Duodenal mucosa (tissue), 2 donors: ENCODE measurements around the gene CCDC9B.

Experiments used
- H3K27ac ChIP-seq: one replicate; pipeline ENCODE4 v1.7.0; 2013; ENCODE audit warnings: low read depth, low read length
- H3K27me3 ChIP-seq, 2 donors: one replicate each; pipeline ENCODE4 v1.7.0; 2013; ENCODE audit warnings: low read length in 2 of 2, control low read depth in 1 of 2; ENCODE audit not compliant: insufficient read depth in 2 of 2, control insufficient read depth in 1 of 2
- H3K36me3 ChIP-seq, 2 donors: one replicate each; pipeline ENCODE4 v1.7.0; 2013; ENCODE audit warnings: low read length in 2 of 2, control low read depth in 1 of 2; ENCODE audit not compliant: insufficient read depth in 2 of 2, control insufficient read depth in 1 of 2
- H3K4me1 ChIP-seq, 2 donors: one replicate each; pipeline ENCODE4 v1.7.0; 2013; ENCODE audit warnings: low read length in 2 of 2, control low read depth in 1 of 2; ENCODE audit not compliant: insufficient read depth in 2 of 2, control insufficient read depth in 1 of 2
- H3K4me3 ChIP-seq, 2 donors: one replicate each; pipeline ENCODE4 v1.7.0; 2013; ENCODE audit warnings: low read length in 2 of 2, low read depth in 1 of 2
- H3K9ac ChIP-seq, 2 donors: one replicate each; pipeline ENCODE4 v1.7.0; 2013; ENCODE audit warnings: low read length in 2 of 2, low read depth in 1 of 2
- H3K9me3 ChIP-seq, 2 donors: one replicate each; pipeline ENCODE4 v1.7.0; 2013; ENCODE audit warnings: low read length in 2 of 2, control low read depth in 1 of 2; ENCODE audit not compliant: control insufficient read depth in 1 of 2

Gene CCDC9B

GRCh38 chr15:40365016-40365415 lies 24.3 kb upstream of the CCDC9B start:
- H3K27me3 ChIP-seq: no peaks in the 10 kb centered on the region
- no peak overlapping the region for H3K9ac ChIP-seq
- H3K4me3 ChIP-seq: no peak overlapping the region
- H3K27ac ChIP-seq: no peak overlapping the region
- H3K4me1 ChIP-seq: peaks cover 10 to 17% of the 10 kb centered on the region in 2 donors
- no peaks in the 10 kb centered on the region for H3K9me3 ChIP-seq
- H3K36me3 ChIP-seq: no peaks in the 10 kb centered on the region

DNA sequence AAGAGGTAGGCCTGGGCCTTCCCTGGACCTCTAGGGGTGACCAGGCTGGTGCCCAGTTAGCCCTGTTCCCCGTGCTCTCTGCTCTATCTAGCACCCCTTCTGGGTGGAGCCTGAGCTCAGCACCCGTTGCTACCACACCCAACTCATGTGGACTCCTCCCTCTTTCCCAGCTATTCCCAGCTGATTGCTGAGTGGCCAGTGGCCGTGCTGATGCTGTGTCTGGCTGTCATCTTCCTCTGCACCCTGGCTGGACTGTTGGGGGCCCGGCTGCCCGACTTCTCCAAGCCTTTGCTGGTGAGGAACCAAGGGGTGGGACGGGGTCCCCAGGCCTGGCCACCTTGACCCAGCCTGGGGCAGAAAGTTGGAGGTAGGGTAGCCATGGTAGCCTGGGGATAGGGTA lies 23.5 kb upstream of the CCDC9B start:
- no peaks in the 10 kb centered on the region for H3K36me3 ChIP-seq
- H3K9me3 ChIP-seq: no peaks in the 10 kb centered on the region
- no peak overlapping the region for H3K27ac ChIP-seq
- no peak overlapping the region for H3K9ac ChIP-seq
- H3K27me3 ChIP-seq: no peaks in the 10 kb centered on the region
- no peak overlapping the region for H3K4me3 ChIP-seq
- H3K4me1 ChIP-seq: peaks cover 10 to 17% of the 10 kb centered on the region in 2 donors

DNA sequence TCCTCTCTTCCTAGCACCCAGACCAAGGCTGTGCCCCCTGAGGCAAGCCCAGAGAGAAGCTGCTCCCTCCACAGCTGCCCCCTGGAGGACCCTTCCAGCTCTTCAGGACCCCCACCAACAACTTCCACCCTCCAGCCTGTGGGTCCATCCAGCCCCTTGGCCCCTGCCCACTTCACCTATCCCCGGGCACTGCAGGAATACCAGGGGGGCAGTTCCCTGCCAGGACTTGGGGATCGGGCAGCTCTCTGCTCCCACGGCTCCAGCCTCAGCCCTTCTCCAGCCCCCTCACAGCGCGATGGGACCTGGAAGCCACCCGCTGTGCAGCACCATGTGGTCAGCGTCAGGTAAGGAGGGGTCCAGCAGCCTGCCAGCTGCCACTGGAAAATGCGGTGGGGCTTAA lies 22.9 kb upstream of the CCDC9B start:
- H3K9me3 ChIP-seq: no peaks in the 10 kb centered on the region
- no peaks in the 10 kb centered on the region for H3K27me3 ChIP-seq
- H3K27ac ChIP-seq: no peak overlapping the region
- peaks cover 13 to 20% of the 10 kb centered on the region in 2 donors for H3K4me1 ChIP-seq
- no peaks in the 10 kb centered on the region for H3K36me3 ChIP-seq
- H3K4me3 ChIP-seq: no peak overlapping the region
- H3K9ac ChIP-seq: no peak overlapping the region

GRCh38 chr15:40361640-40362039 lies 20.9 kb upstream of the CCDC9B start:
- peaks cover 13 to 14% of the 10 kb centered on the region in 2 donors for H3K4me1 ChIP-seq
- no peak overlapping the region for H3K4me3 ChIP-seq
- no peaks in the 10 kb centered on the region for H3K27me3 ChIP-seq
- H3K9ac ChIP-seq: no peak overlapping the region
- H3K36me3 ChIP-seq: peaks cover under 1 to 2% of the 10 kb centered on the region in 2 donors
- H3K9me3 ChIP-seq: no peaks in the 10 kb centered on the region
- H3K27ac ChIP-seq: no peak overlapping the region

GRCh38 chr15:40360015-40360414 lies 19.3 kb upstream of the CCDC9B start:
- Histone ChIP-seq H3K27ac (no peak overlapping the region), H3K4me3 (no peak overlapping the region), H3K4me1 (peaks cover 26 to 29% of the 10 kb centered on the region in 2 donors), H3K9ac (no peak overlapping the region), H3K9me3 (no peaks in the 10 kb centered on the region), H3K36me3 (peaks cover 11 to 14% of the 10 kb centered on the region in 2 donors), H3K27me3 (no peaks in the 10 kb centered on the region)

- Histone ChIP-seq H3K27me3 (no peaks in the 10 kb centered on the region), H3K9ac (no peak overlapping the region), H3K4me3 (peak overlapping the region; percentile 53 to 60), H3K27ac (no peak overlapping the region), H3K9me3 (no peaks in the 10 kb centered on the region), H3K4me1 (peaks cover 39 to 41% of the 10 kb centered on the region in 2 donors), H3K36me3 (peaks cover 15 to 24% of the 10 kb centered on the region in 2 donors)
Observed at GRCh38 chr15:40358471-40359353, 18.0 kb upstream of the CCDC9B start.

- Histone ChIP-seq H3K36me3 (peaks cover 15 to 27% of the 10 kb centered on the region in 2 donors), H3K9me3 (no peaks in the 10 kb centered on the region), H3K9ac (peak within 1 kb of the TSS in 1 of 2 donors; percentile 35), H3K4me3 (peak within 1 kb of the TSS; percentile 53 to 60), H3K27ac (no peak within 1 kb of the TSS), H3K27me3 (no peaks in the 10 kb centered on the region), H3K4me1 (peaks cover 39 to 41% of the 10 kb centered on the region in 2 donors)
Observed at GRCh38 chr15:40357723-40358470, 17.2 kb upstream of the CCDC9B start, which contains the start of gene DISP2. TSS of gene DISP2 (plus strand) at chr15:40358219. CDS start at chr15:40358322, 103 bp downstream.

DNA sequence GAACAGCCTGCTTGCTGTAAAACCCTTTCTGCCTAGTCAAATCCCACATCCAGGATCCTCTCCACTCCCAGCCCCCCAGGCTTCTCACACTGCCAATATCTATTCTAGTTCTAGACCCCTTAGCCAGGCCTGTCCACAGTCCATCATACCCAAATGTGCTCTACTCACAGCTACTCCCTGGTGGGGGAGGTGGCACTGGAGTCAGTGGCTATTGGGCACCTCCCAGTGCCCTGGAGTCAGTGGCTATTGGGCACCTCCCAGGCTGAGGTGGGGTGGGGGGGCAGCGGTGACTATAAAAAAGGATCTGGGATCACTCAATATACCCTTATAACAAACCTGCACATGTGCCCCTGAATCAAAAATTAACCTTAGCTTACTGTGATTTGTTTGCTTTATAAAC lies 16.5 kb upstream of the CCDC9B start:
- peak overlapping the region; percentile 8 to 59 for H3K4me3 ChIP-seq
- peak overlapping the region in 1 of 2 donors; percentile 35 for H3K9ac ChIP-seq
- H3K27ac ChIP-seq: no peak overlapping the region
- no peaks in the 10 kb centered on the region for H3K27me3 ChIP-seq
- H3K4me1 ChIP-seq: peaks cover 39 to 41% of the 10 kb centered on the region in 2 donors
- peaks cover 15 to 27% of the 10 kb centered on the region in 2 donors for H3K36me3 ChIP-seq
- H3K9me3 ChIP-seq: no peaks in the 10 kb centered on the region

GRCh38 chr15:40355976-40356585 lies 15.3 kb upstream of the CCDC9B start:
- no peaks in the 10 kb centered on the region for H3K27me3 ChIP-seq
- no peak overlapping the region for H3K27ac ChIP-seq
- H3K9ac ChIP-seq: peak overlapping the region in 1 of 2 donors; percentile 39
- H3K4me3 ChIP-seq: peak overlapping the region in 1 of 2 donors; percentile 29
- peaks cover 39 to 41% of the 10 kb centered on the region in 2 donors for H3K4me1 ChIP-seq
- H3K36me3 ChIP-seq: peaks cover 15 to 27% of the 10 kb centered on the region in 2 donors
- no peaks in the 10 kb centered on the region for H3K9me3 ChIP-seq
